DMS79 treated with DMSO at 0.1 percent for 48 hours (cell line): ENCODE measurements around the gene PCDHGA11.
"Not testable (repeated sequence)": the region's sequence is repeated elsewhere in the genome, so short reads cannot be mapped to it uniquely, and the experiment has no call there.

Experiments
- DNase-seq: peaks from one replicate; lab custom pipeline; 2025; lab: John Stamatoyannopoulos, UW

PCDHGA11 gene

DNA sequence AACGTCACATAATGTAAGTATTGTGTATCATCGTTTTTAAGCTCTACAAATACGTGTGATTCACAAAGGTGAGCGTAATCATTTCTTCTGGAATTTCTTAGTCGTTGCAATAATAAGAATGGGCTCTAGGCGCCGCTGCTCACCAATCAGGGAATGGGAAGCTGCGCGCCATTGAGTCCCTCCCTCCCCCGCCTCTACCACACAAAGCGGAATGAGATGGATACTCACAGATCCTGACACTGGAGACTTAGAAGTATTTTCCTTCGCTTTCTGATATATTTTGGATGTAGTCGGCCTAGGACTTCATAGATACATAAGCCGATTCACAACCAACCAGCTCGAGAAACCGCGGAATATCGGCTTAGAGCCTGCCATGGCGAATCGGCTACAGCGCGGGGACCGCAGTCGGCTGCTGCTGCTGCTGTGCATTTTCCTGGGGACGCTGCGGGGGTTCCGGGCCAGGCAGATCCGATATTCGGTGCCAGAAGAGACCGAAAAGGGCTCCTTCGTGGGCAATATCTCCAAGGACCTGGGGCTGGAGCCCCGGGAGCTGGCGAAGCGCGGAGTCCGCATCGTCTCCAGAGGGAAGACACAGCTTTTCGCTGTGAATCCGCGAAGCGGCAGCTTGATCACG, at the start of gene PCDHGA11:
PCDHGA11 (plus strand) TSS at position 197 of the 634 bp plus-strand sequence; CDS start at position 374, 177 bp downstream.
- DNase-seq, result no peak

DNA sequence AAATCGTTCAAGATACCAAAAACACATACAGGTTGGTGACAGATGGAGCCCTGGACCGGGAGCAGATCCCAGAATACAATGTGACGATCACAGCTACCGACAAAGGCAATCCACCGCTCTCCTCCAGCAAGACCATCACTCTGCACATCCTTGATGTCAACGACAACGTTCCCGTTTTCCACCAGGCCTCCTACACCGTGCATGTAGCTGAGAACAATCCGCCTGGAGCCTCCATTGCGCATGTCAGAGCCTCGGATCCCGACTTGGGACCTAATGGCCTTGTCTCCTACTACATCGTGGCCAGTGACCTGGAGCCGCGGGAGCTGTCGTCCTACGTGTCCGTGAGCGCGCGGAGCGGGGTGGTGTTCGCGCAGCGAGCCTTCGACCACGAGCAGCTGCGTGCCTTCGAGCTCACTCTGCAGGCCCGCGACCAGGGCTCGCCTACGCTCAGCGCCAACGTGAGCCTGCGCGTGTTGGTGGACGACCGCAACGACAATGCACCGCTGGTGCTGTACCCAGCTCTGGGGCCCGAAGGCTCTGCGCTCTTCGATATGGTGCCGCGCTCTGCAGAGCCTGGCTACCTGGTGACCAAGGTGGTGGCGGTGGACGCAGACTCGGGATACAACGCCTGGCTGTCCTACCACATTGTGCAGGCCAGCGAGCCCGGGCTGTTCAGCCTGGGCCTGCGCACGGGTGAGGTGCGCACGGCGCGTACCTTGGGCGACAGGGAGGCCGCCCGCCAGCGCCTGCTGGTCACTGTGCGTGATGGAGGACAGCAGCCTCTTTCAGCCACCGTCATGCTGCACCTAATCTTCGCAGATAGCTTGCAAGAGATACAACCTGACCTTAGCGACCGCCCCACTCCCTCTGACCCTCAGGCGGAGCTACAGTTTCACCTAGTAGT, 49.0 kb upstream of the PCDHGA11 start:
- DNase-seq, result no peak

DNA sequence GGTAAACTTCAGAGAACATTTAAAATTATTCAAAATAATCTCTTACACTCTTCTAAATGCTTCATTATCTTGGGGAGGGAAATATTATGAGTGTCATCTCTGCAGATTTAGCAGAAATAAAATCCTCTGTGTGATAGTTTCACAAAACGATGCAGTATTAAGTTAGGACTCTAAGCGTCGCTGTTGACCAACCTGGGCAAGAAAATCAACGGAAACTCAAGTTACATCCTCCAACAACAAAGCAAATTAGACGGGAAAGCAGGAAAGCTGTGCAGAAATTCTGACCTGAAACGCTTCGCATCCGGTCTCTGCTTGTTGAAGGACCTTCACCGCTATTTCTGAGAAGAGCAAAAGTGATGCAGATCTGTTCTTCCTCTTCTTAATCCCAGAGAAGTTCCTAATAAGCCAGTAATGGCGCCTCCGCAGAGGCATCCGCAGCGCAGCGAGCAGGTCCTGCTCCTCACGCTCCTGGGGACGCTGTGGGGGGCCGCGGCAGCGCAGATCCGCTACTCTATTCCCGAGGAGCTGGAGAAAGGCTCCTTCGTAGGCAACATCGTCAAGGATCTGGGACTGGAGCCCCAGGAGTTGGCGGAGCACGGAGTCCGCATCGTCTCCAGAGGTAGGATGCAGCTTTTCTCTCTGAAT, 47.1 kb upstream of the PCDHGA11 start, which contains the start of gene PCDHGA6:
PCDHGA6 (plus strand) TSS at position 219 of the 645 bp plus-strand sequence; CDS start at position 412, 193 bp downstream.
- no peak for DNase-seq

DNA sequence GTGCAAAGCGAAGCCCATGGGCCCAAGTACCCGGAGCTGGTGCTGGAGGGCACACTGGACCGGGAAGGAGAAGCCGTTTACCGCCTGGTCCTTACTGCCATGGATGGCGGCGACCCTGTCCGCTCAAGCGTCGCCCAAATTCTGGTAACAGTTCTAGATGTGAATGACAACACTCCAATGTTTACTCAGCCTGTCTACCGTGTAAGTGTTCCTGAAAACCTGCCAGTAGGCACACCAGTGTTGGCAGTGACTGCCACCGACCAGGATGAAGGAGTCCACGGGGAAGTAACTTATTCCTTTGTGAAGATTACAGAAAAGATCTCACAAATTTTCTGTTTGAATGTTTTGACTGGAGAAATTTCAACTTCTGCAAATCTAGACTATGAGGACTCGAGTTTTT, 46.2 kb upstream of the PCDHGA11 start:
- no peak for DNase-seq

DNA sequence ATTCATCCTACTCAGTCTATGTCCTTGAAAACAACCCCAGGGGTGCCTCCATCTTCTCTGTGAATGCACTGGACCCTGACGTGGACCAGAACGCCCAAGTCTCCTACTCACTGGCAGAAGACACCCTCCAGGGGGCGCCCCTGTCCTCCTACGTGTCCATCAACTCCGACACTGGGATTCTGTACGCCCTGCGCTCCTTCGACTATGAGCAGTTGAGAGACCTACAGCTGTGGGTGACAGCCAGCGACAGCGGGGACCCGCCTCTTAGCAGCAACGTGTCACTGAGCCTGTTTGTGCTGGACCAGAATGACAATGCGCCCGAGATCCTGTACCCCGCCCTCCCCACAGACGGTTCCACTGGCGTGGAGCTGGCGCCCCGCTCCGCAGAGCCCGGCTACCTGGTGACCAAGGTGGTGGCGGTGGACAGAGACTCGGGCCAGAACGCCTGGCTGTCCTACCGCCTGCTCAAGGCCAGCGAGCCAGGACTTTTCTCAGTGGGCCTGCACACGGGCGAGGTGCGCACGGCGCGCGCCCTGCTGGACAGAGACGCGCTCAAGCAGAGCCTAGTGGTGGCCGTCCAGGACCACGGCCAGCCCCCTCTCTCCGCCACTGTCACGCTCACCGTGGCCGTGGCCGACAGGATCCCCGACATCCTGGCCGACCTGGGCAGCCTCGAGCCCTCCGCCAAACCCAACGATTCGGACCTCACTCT, 45.3 kb upstream of the PCDHGA11 start:
- not testable (repeated sequence) for DNase-seq

DNA sequence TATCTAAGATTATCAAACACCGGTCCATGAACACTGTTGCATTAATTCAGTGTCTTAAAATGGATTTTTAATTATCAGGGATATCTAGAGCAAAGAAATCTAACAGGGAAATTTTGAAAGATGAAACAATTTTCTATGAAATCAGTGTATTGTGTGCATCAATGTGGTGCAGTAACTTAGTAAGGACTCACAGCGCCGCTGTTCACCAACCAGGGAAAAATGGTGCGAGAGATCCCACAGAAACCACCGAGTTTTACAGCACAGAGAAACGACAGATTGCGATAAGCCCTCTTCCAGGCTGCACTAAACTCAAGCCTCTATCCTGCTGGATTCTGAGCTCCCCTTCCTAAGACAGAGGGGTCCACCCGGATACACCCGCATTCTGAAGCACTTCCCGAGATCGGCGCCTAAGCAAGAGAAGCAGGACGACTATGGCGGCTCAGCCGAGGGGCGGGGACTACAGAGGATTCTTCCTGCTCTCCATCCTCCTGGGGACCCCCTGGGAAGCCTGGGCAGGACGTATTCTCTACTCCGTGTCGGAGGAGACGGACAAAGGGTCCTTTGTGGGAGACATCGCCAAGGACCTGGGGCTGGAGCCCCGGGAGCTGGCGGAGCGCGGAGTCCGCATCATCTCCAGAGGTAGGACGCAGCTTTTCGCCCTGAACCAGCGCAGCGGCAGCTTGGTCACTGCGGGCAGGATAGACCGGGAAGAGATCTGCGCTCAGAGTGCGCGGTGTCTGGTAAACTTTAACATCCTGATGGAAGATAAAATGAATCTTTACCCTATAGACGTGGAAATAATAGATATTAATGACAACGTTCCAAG, 38.2 kb upstream of the PCDHGA11 start, which contains the start of gene PCDHGA7:
PCDHGA7 (plus strand) TSS at position 274 of the 826 bp plus-strand sequence; CDS start at position 432, 158 bp downstream.
- no peak for DNase-seq

DNA sequence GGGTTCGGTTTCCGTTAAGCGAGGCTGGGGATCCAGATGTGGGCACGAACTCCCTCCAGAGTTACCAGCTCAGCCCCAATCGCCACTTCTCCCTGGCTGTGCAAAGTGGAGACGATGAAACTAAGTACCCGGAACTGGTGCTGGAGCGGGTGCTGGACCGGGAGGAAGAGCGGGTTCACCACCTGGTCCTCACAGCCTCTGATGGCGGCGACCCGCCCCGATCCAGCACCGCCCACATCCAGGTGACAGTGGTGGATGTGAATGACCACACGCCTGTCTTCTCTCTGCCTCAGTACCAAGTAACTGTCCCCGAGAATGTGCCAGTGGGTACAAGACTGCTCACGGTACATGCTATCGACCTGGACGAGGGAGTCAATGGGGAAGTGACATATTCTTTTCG, 37.5 kb upstream of the PCDHGA11 start:
- no peak for DNase-seq

DNA sequence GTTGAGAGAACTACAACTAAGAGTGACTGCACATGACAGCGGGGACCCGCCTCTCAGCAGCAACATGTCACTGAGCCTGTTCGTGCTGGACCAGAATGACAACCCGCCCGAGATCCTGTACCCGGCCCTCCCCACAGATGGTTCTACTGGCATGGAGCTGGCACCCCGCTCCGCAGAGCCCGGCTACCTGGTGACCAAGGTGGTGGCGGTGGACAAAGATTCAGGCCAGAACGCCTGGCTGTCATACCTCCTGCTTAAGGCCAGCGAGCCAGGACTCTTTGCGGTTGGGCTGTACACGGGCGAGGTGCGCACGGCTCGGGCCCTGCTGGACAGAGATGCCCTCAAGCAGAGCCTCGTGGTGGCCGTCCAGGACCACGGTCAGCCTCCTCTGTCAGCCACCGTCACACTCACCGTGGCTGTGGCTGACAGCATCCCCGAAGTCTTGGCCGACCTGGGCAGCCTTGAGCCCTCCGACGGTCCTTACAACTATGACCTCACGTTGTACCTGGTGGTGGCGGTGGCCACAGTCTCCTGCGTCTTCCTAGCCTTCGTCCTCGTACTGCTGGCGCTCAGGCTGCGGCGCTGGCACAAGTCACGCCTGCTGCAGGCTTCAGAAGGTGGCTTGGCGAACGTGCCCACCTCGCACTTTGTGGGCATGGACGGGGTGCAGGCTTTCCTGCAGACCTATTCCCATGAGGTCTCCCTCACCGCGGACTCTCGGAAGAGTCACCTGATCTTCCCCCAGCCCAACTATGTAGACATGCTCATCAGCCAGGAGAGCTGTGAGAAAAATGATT, 36.2 kb upstream of the PCDHGA11 start:
- DNase-seq, result no peak

DNA sequence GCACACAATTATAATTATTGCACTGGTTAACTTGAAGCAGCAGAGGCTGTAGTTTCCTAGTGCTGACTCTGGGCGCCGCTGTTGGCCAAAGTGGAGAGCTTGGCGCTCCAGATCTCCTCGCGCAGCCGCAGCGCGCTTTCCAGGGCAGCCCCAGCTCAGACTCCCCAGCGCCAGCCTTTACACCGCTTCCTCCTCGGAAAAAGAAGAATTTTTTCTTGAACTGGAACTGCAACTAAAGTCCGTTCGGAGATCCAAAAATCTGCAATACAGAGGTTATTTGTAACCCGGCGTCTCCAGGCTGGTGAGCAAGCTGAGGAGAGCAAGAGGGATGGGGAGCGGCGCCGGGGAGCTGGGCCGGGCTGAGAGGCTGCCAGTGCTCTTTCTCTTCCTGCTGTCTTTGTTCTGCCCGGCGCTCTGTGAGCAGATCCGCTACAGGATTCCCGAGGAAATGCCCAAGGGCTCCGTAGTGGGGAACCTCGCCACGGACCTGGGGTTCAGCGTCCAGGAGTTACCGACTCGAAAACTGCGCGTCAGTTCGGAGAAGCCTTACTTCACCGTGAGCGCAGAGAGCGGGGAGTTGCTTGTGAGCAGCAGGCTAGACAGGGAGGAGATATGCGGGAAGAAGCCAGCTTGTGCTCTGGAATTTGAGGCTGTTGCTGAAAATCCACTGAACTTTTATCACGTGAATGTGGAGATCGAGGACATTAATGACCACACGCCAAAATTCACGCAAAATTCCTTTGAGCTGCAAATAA, 33.1 kb upstream of the PCDHGA11 start, which contains the start of gene PCDHGB4:
PCDHGB4 (plus strand) TSS at position 142 of the 755 bp plus-strand sequence; CDS start at position 329, 187 bp downstream.
- DNase-seq, result not testable (repeated sequence)

DNA sequence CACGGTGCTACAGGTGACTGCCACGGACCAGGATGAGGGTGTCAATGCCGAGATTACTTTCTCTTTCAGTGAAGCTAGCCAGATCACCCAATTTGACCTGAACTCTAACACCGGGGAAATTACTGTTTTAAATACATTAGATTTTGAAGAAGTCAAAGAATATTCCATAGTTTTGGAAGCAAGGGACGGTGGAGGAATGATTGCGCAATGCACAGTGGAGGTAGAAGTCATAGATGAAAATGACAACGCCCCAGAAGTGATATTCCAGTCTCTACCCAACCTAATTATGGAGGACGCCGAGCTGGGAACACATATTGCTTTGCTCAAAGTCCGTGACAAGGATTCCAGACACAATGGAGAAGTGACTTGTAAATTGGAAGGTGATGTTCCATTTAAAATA, 32.2 kb upstream of the PCDHGA11 start:
- no peak for DNase-seq

DNA sequence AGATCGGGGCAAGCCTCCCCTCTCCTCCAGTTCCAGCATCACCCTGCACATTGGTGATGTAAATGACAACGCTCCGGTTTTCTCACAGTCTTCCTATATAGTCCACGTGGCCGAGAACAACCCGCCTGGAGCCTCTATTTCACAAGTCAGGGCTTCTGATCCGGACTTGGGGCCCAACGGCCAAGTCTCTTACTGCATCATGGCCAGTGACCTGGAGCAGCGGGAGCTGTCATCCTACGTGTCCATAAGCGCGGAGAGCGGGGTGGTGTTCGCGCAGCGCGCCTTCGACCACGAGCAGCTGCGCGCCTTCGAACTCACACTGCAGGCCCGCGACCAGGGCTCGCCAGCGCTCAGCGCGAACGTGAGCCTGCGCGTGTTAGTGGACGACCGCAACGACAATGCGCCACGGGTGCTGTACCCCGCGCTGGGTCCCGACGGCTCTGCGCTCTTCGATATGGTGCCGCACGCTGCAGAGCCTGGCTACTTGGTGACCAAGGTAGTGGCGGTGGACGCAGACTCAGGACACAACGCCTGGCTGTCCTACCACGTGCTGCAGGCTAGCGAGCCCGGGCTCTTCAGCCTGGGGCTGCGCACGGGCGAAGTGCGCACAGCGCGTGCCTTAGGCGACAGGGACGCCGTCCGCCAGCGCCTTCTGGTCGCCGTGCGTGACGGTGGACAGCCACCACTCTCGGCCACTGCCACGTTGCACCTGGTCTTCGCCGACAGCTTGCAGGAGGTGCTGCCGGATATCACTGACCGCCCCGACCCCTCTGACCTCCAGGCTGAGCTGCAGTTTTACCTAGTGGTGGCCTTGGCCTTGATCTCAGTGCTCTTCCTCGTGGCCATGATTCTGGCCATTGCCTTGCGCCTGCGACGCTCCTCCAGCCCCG, 31.5 kb upstream of the PCDHGA11 start:
- no peak for DNase-seq

DNA sequence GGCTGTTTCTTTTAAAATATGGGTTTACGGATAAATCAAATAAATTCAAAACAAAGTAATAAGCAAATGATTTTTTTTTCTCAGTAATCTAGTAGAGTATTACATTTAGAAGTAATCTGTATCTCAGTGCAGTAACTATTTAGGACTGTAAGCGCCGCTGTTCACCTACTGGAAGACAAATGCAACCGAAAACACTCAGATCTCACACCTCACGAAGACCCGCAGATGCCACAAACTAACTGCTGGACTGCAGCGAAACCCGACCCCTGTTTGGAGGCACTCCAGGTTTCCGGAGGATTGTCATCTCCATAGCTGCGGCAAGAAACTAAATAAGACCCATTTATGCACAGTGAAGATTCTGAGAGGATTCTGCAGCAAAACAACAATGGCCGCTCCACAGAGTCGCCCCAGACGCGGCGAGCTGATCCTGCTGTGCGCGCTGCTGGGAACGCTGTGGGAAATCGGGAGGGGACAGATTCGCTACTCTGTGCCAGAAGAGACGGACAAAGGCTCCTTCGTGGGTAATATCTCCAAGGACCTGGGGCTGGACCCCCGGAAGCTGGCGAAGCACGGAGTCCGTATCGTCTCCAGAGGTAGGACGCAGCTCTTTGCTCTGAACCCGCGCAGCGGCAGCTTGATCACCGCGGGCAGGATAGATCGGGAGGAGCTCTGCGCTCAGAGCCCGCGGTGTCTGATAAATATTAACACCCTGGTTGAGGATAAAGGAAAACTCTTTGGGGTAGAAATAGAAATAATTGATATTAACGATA, 28.2 kb upstream of the PCDHGA11 start, which contains the start of gene PCDHGA8:
PCDHGA8 (plus strand) TSS at position 205 of the 770 bp plus-strand sequence; CDS start at position 386, 181 bp downstream.
- DNase-seq, result no peak

DNA sequence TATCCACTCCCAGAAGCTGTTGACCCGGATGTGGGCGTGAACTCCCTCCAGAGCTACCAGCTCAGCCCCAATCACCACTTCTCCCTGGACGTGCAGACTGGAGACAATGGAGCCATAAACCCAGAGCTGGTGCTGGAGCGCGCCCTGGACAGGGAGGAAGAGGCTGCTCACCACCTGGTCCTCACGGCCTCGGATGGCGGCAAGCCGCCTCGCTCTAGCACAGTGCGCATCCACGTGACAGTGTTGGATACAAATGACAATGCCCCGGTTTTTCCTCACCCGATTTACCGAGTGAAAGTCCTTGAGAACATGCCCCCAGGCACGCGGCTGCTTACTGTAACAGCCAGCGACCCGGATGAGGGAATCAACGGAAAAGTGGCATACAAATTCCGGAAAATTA, 27.6 kb upstream of the PCDHGA11 start:
- DNase-seq, result no peak

DNA sequence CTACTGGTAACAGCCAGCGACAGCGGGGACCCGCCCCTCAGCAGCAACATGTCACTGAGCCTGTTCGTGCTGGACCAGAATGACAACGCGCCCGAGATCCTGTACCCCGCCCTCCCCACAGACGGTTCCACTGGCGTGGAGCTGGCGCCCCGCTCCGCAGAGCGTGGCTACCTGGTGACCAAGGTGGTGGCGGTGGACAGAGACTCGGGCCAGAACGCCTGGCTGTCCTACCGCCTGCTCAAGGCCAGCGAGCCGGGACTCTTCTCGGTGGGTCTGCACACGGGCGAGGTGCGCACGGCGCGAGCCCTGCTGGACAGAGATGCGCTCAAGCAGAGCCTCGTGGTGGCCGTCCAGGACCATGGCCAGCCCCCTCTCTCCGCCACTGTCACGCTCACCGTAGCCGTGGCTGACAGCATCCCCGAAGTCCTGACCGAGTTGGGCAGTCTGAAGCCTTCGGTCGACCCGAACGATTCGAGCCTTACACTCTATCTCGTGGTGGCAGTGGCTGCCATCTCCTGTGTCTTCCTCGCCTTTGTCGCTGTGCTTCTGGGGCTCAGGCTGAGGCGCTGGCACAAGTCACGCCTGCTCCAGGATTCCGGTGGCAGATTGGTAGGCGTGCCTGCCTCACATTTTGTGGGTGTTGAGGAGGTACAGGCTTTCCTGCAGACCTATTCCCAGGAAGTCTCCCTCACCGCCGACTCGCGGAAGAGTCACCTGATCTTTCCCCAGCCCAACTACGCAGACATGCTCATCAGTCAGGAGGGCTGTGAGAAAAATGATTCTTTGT, 26.3 kb upstream of the PCDHGA11 start:
- DNase-seq, result not testable (repeated sequence)

DNA sequence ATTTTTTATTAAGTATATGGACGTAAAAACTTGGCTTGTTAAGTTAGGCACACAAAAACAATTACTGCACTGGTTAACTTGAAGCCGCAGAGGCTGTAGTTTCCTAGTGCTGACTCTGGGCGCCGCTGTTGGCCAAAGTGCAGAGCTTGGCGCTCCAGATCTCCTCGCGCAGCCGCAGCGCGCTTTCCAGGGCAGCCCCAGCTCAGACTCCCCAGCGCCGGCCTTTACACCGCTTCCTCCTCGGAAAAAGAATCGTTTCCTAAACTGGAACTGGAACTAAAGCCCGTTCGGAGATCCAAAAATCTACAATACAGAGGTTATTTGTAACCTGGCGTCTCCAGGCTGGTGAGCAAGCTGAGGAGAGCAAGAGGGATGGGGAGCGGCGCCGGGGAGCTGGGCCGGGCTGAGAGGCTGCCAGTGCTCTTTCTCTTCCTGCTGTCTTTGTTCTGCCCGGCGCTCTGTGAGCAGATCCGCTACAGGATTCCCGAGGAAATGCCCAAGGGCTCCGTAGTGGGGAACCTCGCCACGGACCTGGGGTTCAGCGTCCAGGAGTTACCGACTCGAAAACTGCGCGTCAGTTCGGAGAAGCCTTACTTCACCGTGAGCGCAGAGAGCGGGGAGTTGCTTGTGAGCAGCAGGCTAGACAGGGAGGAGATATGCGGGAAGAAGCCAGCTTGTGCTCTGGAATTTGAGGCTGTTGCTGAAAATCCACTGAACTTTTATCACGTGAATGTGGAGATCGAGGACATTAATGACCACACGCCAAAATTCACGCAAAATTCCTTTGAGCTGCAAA, 22.9 kb upstream of the PCDHGA11 start, which contains the start of gene PCDHGB5:
PCDHGB5 (plus strand) TSS at position 192 of the 796 bp plus-strand sequence; CDS start at position 373, 181 bp downstream.
- DNase-seq, result not testable (repeated sequence)
